Measurements from ENCODE around the gene ALDH3B2. TPM values are rescaled to one million over a fixed set of nuclear protein-coding genes. Genes with fewer than 3 reads are reported as not detected.
"Not testable (repeated sequence)": the region's sequence is repeated elsewhere in the genome, so short reads cannot be mapped to it uniquely, and the experiment has no call there.

The ALDH3B2 gene
- total RNA-seq, 1 experiment from 2014 or later, result not detected

- DNase-seq (ENCODE audit: low read depth, low spot score) (no peak), ATAC-seq (no peak)
- H3K36me3 ChIP-seq (ENCODE audit: control insufficient read depth, insufficient read depth, low read length), result no peaks in the 10 kb centered on the region
- H3K27me3 ChIP-seq (ENCODE audit: control insufficient read depth, insufficient read depth, low read length), result no peaks in the 10 kb centered on the region
- no TSS peak for BruUV-seq (replicated peaks)
- no peak overlapping the region for H3K27ac ChIP-seq (ENCODE audit: low read length)
- H3K4me3 ChIP-seq (ENCODE audit: low read depth in 2 of 2, low read length in 2 of 2), result no peak overlapping the region
- TF ChIP-seq CTCF (IDR thresholded peaks at IDR 0.05), result no peak
- no peak for TF ChIP-seq TCF7L2 (IDR thresholded peaks at IDR 0.05; ENCODE audit: low read depth, low read length)
- TF ChIP-seq SIN3A (IDR thresholded peaks at IDR 0.05; ENCODE audit: borderline replicate concordance, insufficient read depth, low read depth, low read length), result no peak
- TF ChIP-seq POLR2AphosphoS5 (IDR thresholded peaks at IDR 0.05; ENCODE audit: low read depth, low read length), result no peak
- no peak for TF ChIP-seq REST (IDR thresholded peaks at IDR 0.05; ENCODE audit: insufficient read depth in 1 of 2, low read depth in 2 of 2, low read length in 1 of 2)
- ChIA-PET POLR2A (no interaction called here), CTCF (interaction anchor here (1.4 to 3.8 kb wide), 2 partner anchors 13 to 33 kb away, joined by 5 to 23 read pairs; no protein-coding TSS in a partner anchor)
- H3K9me3 ChIP-seq (ENCODE audit: control insufficient read depth, insufficient read depth, low read depth, low read length), result no peaks in the 10 kb centered on the region
- intact Hi-C loops (cut with micrococcal nuclease; ENCODE audit: unreplicated experiment), result no loop called here
- in situ Hi-C loops (cut with HindIII; ENCODE audit: low pct_unique_long_range_greater_than_20kb, low sequenced_read_pairs), result no loop called here
- peaks cover 8% of the 10 kb centered on the region; the same call in 1 of the 2 replicates for H3K4me1 ChIP-seq (ENCODE audit: control insufficient read depth, insufficient read depth, low read length)
Measured at GRCh38 chr11:67626970-67627369, 47.5 kb downstream of the ALDH3B2 start.

- BruUV-seq (replicated peaks); intact Hi-C loops (cut with micrococcal nuclease; ENCODE audit: unreplicated experiment): not testable (repeated sequence)
- CTCF ChIA-PET, result interaction anchor here (1.4 kb wide), 1 partner anchor 12 kb away, joined by 5 read pairs; no protein-coding TSS in a partner anchor
Measured at GRCh38 chr11:67626131-67626833, 48.1 kb downstream of the ALDH3B2 start.

GRCh38 chr11:67623795-67624194, 50.6 kb downstream of the ALDH3B2 start:
- H3K36me3 ChIP-seq (ENCODE audit: control insufficient read depth, insufficient read depth, low read length); BruUV-seq (replicated peaks); ATAC-seq; H3K27me3 ChIP-seq (ENCODE audit: control insufficient read depth, insufficient read depth, low read length); in situ Hi-C loops (cut with HindIII; ENCODE audit: low pct_unique_long_range_greater_than_20kb, low sequenced_read_pairs); H3K4me3 ChIP-seq (ENCODE audit: low read depth in 2 of 2, low read length in 2 of 2); H3K4me1 ChIP-seq (ENCODE audit: control insufficient read depth, insufficient read depth, low read length); POLR2A ChIA-PET; CTCF ChIA-PET; intact Hi-C loops (cut with micrococcal nuclease; ENCODE audit: unreplicated experiment); H3K9me3 ChIP-seq (ENCODE audit: control insufficient read depth, insufficient read depth, low read depth, low read length); DNase-seq (ENCODE audit: low read depth, low spot score); H3K27ac ChIP-seq (ENCODE audit: low read length): not testable (repeated sequence)

More at GRCh38 chr11:67626131-67626833, 48.1 kb downstream of the ALDH3B2 start:
- H3K9me3 ChIP-seq (ENCODE audit: control insufficient read depth, insufficient read depth, low read depth, low read length); DNase-seq (ENCODE audit: low read depth, low spot score); POLR2A ChIA-PET; ATAC-seq; H3K27me3 ChIP-seq (ENCODE audit: control insufficient read depth, insufficient read depth, low read length); in situ Hi-C loops (cut with HindIII; ENCODE audit: low pct_unique_long_range_greater_than_20kb, low sequenced_read_pairs); H3K4me3 ChIP-seq (ENCODE audit: low read depth in 2 of 2, low read length in 2 of 2); H3K4me1 ChIP-seq (ENCODE audit: control insufficient read depth, insufficient read depth, low read length); H3K36me3 ChIP-seq (ENCODE audit: control insufficient read depth, insufficient read depth, low read length); H3K27ac ChIP-seq (ENCODE audit: low read length): not testable (repeated sequence)

GRCh38 chr11:67622905-67623304, 51.5 kb downstream of the ALDH3B2 start:
- H3K9me3 ChIP-seq (ENCODE audit: control insufficient read depth, insufficient read depth, low read depth, low read length); H3K4me3 ChIP-seq (ENCODE audit: low read depth in 2 of 2, low read length in 2 of 2); in situ Hi-C loops (cut with HindIII; ENCODE audit: low pct_unique_long_range_greater_than_20kb, low sequenced_read_pairs); H3K4me1 ChIP-seq (ENCODE audit: control insufficient read depth, insufficient read depth, low read length); H3K27me3 ChIP-seq (ENCODE audit: control insufficient read depth, insufficient read depth, low read length); CTCF ChIA-PET; POLR2A ChIA-PET; H3K27ac ChIP-seq (ENCODE audit: low read length); BruUV-seq (replicated peaks); ATAC-seq; DNase-seq (ENCODE audit: low read depth, low spot score); intact Hi-C loops (cut with micrococcal nuclease; ENCODE audit: unreplicated experiment); H3K36me3 ChIP-seq (ENCODE audit: control insufficient read depth, insufficient read depth, low read length): not testable (repeated sequence)

- H3K9me3 ChIP-seq (ENCODE audit: control insufficient read depth, insufficient read depth, low read depth, low read length); H3K27ac ChIP-seq (ENCODE audit: low read length); intact Hi-C loops (cut with micrococcal nuclease; ENCODE audit: unreplicated experiment); ATAC-seq; in situ Hi-C loops (cut with HindIII; ENCODE audit: low pct_unique_long_range_greater_than_20kb, low sequenced_read_pairs); H3K36me3 ChIP-seq (ENCODE audit: control insufficient read depth, insufficient read depth, low read length); CTCF ChIA-PET; H3K4me1 ChIP-seq (ENCODE audit: control insufficient read depth, insufficient read depth, low read length); BruUV-seq (replicated peaks); DNase-seq (ENCODE audit: low read depth, low spot score); POLR2A ChIA-PET; H3K27me3 ChIP-seq (ENCODE audit: control insufficient read depth, insufficient read depth, low read length); H3K4me3 ChIP-seq (ENCODE audit: low read depth in 2 of 2, low read length in 2 of 2): not testable (repeated sequence)
Measured at GRCh38 chr11:67621928-67622327, 52.5 kb downstream of the ALDH3B2 start.

All from Panc1 (cell line).